ENCODE data around the gene FOXE3. TPM values are rescaled to one million over a fixed set of nuclear protein-coding genes. Genes with fewer than 3 reads are reported as not detected.

The FOXE3 gene
- total and polyA plus RNA-seq, 2 of the 8 experiments (the other 6 are each of a cell fraction or from before 2014, with no cell fraction given) = 0.18 TPM; not detected in 1

GRCh38 chr1:47436304-47436978, 20.4 kb downstream of the FOXE3 start (continued):
- TF ChIP-seq SP4 (IDR thresholded peaks at IDR 0.05; ENCODE audit: low read length) (no peak), CHD2 (IDR thresholded peaks at IDR 0.05; ENCODE audit: low read length) (no peak), SP2 (IDR thresholded peaks at IDR 0.05; ENCODE audit: low read length) (no peak), RBBP5 (IDR thresholded peaks at IDR 0.05; ENCODE audit: borderline replicate concordance, low read depth, low read length) (no peak), GABPA (IDR thresholded peaks at IDR 0.05; ENCODE audit: borderline replicate concordance, insufficient read depth, low read length) (peak; percentile 59; the same call in 1 of the 2 replicates), RNF2 (IDR thresholded peaks at IDR 0.05; ENCODE audit: borderline replicate concordance, low read depth, low read length, missing control alignments, poor library complexity, severe bottlenecking) (no peak), GTF2F1 (IDR thresholded peaks at IDR 0.05; ENCODE audit: borderline replicate concordance, low read depth, low read length) (no peak), TEAD4 (IDR thresholded peaks at IDR 0.05; ENCODE audit: low read depth, low read length) (peak; percentile 37; the same call in 1 of the 2 replicates)

All from H1 (cell line).